Frontal cortex (tissue), 4 donors: Measurements from ENCODE around the gene TP53I13. TPM values are rescaled to one million over a fixed set of nuclear protein-coding genes. Genes with fewer than 3 reads are reported as not detected.

Experiments used
- DNase-seq, 2 donors: peaks; one replicate each; pipeline ENCODE4 v3.0.0; 2012; ENCODE audit warnings: low spot score in 2 of 2
- FAIRE-seq: peaks from 2 replicates; lab custom pipeline; 2012; peaks lifted over from hg19 to GRCh38; lab: Jason Lieb, UNC
- total RNA-seq: library from RNA; depleted of rRNA; stranded (reverse); fragments of >200 nt; gene quantifications from one replicate; pipeline ENCODE4 v1.2.3, GENCODE V29; 2014
- donor health status: control.
- donor health status: control.
- donor health status: control.

The TP53I13 gene
- total RNA-seq, 1 donor from 2014 or later, result 4.9 TPM

GRCh38 chr17:29578626-29579485 lies 10.4 kb downstream of the TP53I13 start:
- FAIRE-seq, result no peak

GRCh38 chr17:29579866-29580771 lies 11.6 kb downstream of the TP53I13 start:
- FAIRE-seq, result no peak
- DNase-seq, result peak; percentile 86 to 94

More at GRCh38 chr17:29578626-29579485, 10.4 kb downstream of the TP53I13 start:
- DNase-seq, result peak in 1 of 2 donors; percentile 12

GRCh38 chr17:29581583-29582253 lies 13.2 kb downstream of the TP53I13 start:
- no peak for FAIRE-seq

GRCh38 chr17:29582254-29582765 lies 13.8 kb downstream of the TP53I13 start:
- DNase-seq, result no peak
- no peak for FAIRE-seq

More at GRCh38 chr17:29581583-29582253, 13.2 kb downstream of the TP53I13 start:
- peak in 1 of 2 donors; percentile 55 for DNase-seq

- DNase-seq (peak in 1 of 2 donors; percentile 74), FAIRE-seq (no peak)
These were observed 14.3 kb downstream of the TP53I13 start for GRCh38 chr17:29582772-29583171.

GRCh38 chr17:29583324-29584248 lies 15.1 kb downstream of the TP53I13 start:
- DNase-seq, result no peak
- no peak for FAIRE-seq

GRCh38 chr17:29584452-29585079 lies 16.1 kb downstream of the TP53I13 start:
- FAIRE-seq (no peak), DNase-seq (peak; percentile 58 to 69)

GRCh38 chr17:29585080-29585751 lies 16.7 kb downstream of the TP53I13 start:
- FAIRE-seq (no peak), DNase-seq (no peak)

- FAIRE-seq (no peak), DNase-seq (no peak)
These were observed 18.4 kb downstream of the TP53I13 start for GRCh38 chr17:29586676-29587469.

GRCh38 chr17:29587591-29587990 lies 19.1 kb downstream of the TP53I13 start:
- FAIRE-seq (no peak), DNase-seq (no peak)

GRCh38 chr17:29588017-29588561 lies 19.6 kb downstream of the TP53I13 start:
- no peak for FAIRE-seq
- no peak for DNase-seq

- DNase-seq (no peak), FAIRE-seq (no peak)
These were observed 20.3 kb downstream of the TP53I13 start for GRCh38 chr17:29588562-29589411.

GRCh38 chr17:29589524-29590410 lies 21.3 kb downstream of the TP53I13 start, which contains the start of gene GIT1:
Gene GIT1, minus strand, starts transcription at chr17:29589648. Its CDS starts 270 bp downstream, at chr17:29589378.
- DNase-seq (peak; percentile 97 to 98), FAIRE-seq (no peak)

- FAIRE-seq (no peak), DNase-seq (no peak)
These were observed 22.1 kb downstream of the TP53I13 start for GRCh38 chr17:29590411-29591145.
